CD4-positive, alpha-beta memory T cell (primary cell): ENCODE measurements around the gene FZD4. TPM values are rescaled to one million over a fixed set of nuclear protein-coding genes. Genes with fewer than 3 reads are reported as not detected.

Experiments used
- CTCF ChIA-PET: fragments of 350-600 bp; sonication (Branson Sonifier 250); formaldehyde crosslinking; loops from one replicate; lab custom pipeline; 2021; ENCODE audit warnings: inconsistent platforms; ENCODE audit not compliant: partially characterized antibody; lab: Charles Lee
- POLR2A ChIA-PET: fragments of 350-600 bp; sonication (Branson Sonifier 250); formaldehyde crosslinking; loops from one replicate; lab custom pipeline; 2021; ENCODE audit not compliant: partially characterized antibody; lab: Charles Lee
- DNase-seq, 5 donors: peaks; one replicate each; pipeline versions ENCODE4 v3.0.0 to v3.0.0-alpha.2; 2020 to 2022; ENCODE audit warnings: mixed read lengths in 1 of 5
- H3K27ac ChIP-seq: one replicate; pipeline ENCODE4 v1.7.0; 2013; ENCODE audit warnings: low read depth, low read length
- H3K27me3 ChIP-seq: 2 replicates; pipeline ENCODE4 v1.7.0; 2013; ENCODE audit warnings: mild to moderate bottlenecking, low read length, moderate library complexity; ENCODE audit not compliant: insufficient read depth
- H3K36me3 ChIP-seq: 2 replicates; pipeline ENCODE4 v1.7.0; 2013; ENCODE audit warnings: mild to moderate bottlenecking, low read length, moderate library complexity; ENCODE audit not compliant: insufficient read depth
- H3K4me1 ChIP-seq: 2 replicates; pipeline ENCODE4 v1.7.0; 2013; ENCODE audit warnings: mild to moderate bottlenecking, low read length, moderate library complexity; ENCODE audit not compliant: insufficient read depth
- H3K4me3 ChIP-seq, 2 donors: one replicate each; pipeline ENCODE4 v1.7.0; 2013; ENCODE audit warnings: low read length in 2 of 2, mild to moderate bottlenecking in 1 of 2
- H3K9me3 ChIP-seq, 2 donors: one replicate each; pipeline ENCODE4 v1.7.0; 2013; ENCODE audit warnings: low read length in 2 of 2, control low read depth in 1 of 2; ENCODE audit not compliant: control insufficient read depth in 1 of 2
- H3K27ac Mint-ChIP-seq, 7 donors: one replicate each; pipeline ENCODE4 v1.8.0; 2020 to 2021; ENCODE audit warnings: mixed read lengths in 7 of 7, mild to moderate bottlenecking in 6 of 7, inconsistent platforms in 3 of 7, moderate library complexity in 3 of 7
- H3K27me3 Mint-ChIP-seq, 2 donors: one replicate each; pipeline ENCODE4 v1.8.0; 2020 to 2021; ENCODE audit warnings: mixed read lengths in 2 of 2
- H3K36me3 Mint-ChIP-seq, 2 donors: one replicate each; pipeline ENCODE4 v1.8.0; 2020 to 2021; ENCODE audit warnings: mixed read lengths in 2 of 2, inconsistent platforms in 1 of 2, mild to moderate bottlenecking in 1 of 2
- H3K4me1 Mint-ChIP-seq, 4 donors: one replicate each; pipeline ENCODE4 v1.8.0; 2020 to 2021; ENCODE audit warnings: mixed read lengths in 4 of 4, mild to moderate bottlenecking in 1 of 4
- H3K4me3 Mint-ChIP-seq, 8 donors: one replicate each; pipeline ENCODE4 v1.8.0; 2020 to 2021; ENCODE audit warnings: mixed read lengths in 8 of 8, mild to moderate bottlenecking in 7 of 8, moderate library complexity in 6 of 8, inconsistent platforms in 3 of 8
- H3K9me3 Mint-ChIP-seq, 8 donors: one replicate each; pipeline ENCODE4 v1.8.0; 2020 to 2021; ENCODE audit warnings: mixed read lengths in 8 of 8, mild to moderate bottlenecking in 5 of 8, inconsistent platforms in 3 of 8, moderate library complexity in 1 of 8
- intact Hi-C: fragments of 100-400 bp; cut with micrococcal nuclease; formaldehyde crosslinking; loops from one replicate; pipeline ENCODE4 v1.15.1; 2023
- polyA plus RNA-seq, 2 donors: library from polyadenylated mRNA; unstranded; fragments of 300-500 nt; fragmentation: Illumina TruSeq; gene quantifications; one replicate each; pipeline ENCODE4 v1.2.3, GENCODE V29; 2021
- total RNA-seq, 2 experiments: library from RNA; stranded (reverse); gene quantifications; one replicate each; pipeline ENCODE4 v1.2.3, GENCODE V29; 2021

The FZD4 gene
- total and polyA plus RNA-seq, 4 experiments from 2014 or later, result 0.03 to 0.06 TPM; not detected in 2

GRCh38 chr11:86905252-86905651 is 49.9 kb downstream of the FZD4 start:
- Histone ChIP-seq H3K36me3 (no peaks in the 10 kb centered on the region), H3K4me1 (no peaks in the 10 kb centered on the region), H3K9me3 (no peaks in the 10 kb centered on the region), H3K27me3 (no peaks in the 10 kb centered on the region), H3K4me3 (no peak overlapping the region), H3K27ac (no peak overlapping the region)
- intact Hi-C loops, result no loop called here
- Mint-ChIP-seq H3K27ac (no peak overlapping the region), H3K9me3 (no peaks in the 10 kb centered on the region), H3K36me3 (no peaks in the 10 kb centered on the region), H3K4me1 (no peaks in the 10 kb centered on the region), H3K4me3 (no peak overlapping the region), H3K27me3 (no peaks in the 10 kb centered on the region)
- POLR2A ChIA-PET, result no interaction called here
- DNase-seq, result no peak
- CTCF ChIA-PET, result no interaction called here

- Histone ChIP-seq H3K36me3 (no peaks in the 10 kb centered on the region), H3K4me3 (no peak overlapping the region), H3K27ac (no peak overlapping the region), H3K9me3 (no peaks in the 10 kb centered on the region), H3K4me1 (no peaks in the 10 kb centered on the region), H3K27me3 (no peaks in the 10 kb centered on the region)
- no peak overlapping the region for H3K27ac Mint-ChIP-seq
- ChIA-PET POLR2A (no interaction called here), CTCF (no interaction called here)
- intact Hi-C loops, result no loop called here
- DNase-seq, result no peak
- H3K4me1 Mint-ChIP-seq, result no peaks in the 10 kb centered on the region
- no peaks in the 10 kb centered on the region for H3K36me3 Mint-ChIP-seq
- H3K27me3 Mint-ChIP-seq, result no peaks in the 10 kb centered on the region
- no peak overlapping the region for H3K4me3 Mint-ChIP-seq
- H3K9me3 Mint-ChIP-seq, result no peaks in the 10 kb centered on the region
Observed at GRCh38 chr11:86904001-86904400, 51.2 kb downstream of the FZD4 start.

DNA sequence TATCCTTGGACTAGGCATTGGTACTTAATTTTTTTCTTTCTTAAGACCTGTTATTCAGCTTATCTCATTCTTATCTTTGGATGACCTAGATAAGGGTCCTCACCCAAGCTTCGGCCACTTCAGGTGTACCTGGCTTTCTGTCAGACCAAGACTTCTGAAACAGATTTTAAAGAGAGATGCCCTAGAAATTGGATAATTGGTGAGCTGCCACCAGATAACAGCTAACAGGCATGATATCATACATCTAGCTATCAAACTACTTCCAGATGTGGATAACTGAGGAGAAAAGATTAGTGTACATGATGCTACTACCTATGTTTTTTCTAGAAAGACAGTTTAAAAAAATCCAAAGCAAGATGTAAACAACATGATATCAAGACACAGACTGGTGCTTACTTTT is 52.9 kb downstream of the FZD4 start:
- H3K4me1 ChIP-seq, result no peaks in the 10 kb centered on the region
- no peaks in the 10 kb centered on the region for H3K27me3 ChIP-seq
- no peak overlapping the region for H3K27ac ChIP-seq
- DNase-seq, result no peak
- H3K36me3 ChIP-seq, result no peaks in the 10 kb centered on the region
- H3K4me3 ChIP-seq, result no peak overlapping the region
- Mint-ChIP-seq H3K27me3 (no peaks in the 10 kb centered on the region), H3K36me3 (no peaks in the 10 kb centered on the region), H3K4me1 (no peaks in the 10 kb centered on the region), H3K4me3 (no peak overlapping the region), H3K9me3 (no peaks in the 10 kb centered on the region), H3K27ac (no peak overlapping the region)
- intact Hi-C loops, result no loop called here
- CTCF ChIA-PET, result interaction anchor here (0.6 to 1.3 kb wide), 2 partner anchors 9 to 514 kb away, joined by 3 to 4 read pairs; no protein-coding TSS in a partner anchor
- H3K9me3 ChIP-seq, result no peaks in the 10 kb centered on the region
- POLR2A ChIA-PET, result no interaction called here

DNA sequence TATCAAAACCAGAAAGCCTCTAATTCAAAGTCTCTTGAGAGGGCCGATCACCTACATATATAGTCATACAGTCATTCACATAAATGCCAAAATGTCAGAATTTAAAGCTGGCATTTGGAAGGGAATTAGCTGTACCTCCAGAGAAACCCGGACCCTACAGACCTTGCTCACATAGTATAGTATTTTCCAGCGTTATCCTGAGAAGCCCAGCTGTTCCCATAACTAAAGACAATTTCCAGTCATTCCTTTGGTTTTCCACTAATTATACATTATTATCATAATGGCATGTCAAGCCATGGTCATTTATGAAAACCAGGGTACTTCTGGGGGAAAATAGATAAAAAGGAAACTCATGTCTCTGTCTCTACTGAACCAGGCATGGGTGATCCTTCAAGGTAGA is 53.6 kb downstream of the FZD4 start:
- no peak for DNase-seq
- no peaks in the 10 kb centered on the region for H3K27me3 Mint-ChIP-seq
- Histone ChIP-seq H3K4me1 (no peaks in the 10 kb centered on the region), H3K27ac (no peak overlapping the region), H3K27me3 (no peaks in the 10 kb centered on the region), H3K9me3 (no peaks in the 10 kb centered on the region), H3K36me3 (no peaks in the 10 kb centered on the region), H3K4me3 (no peak overlapping the region)
- no peaks in the 10 kb centered on the region for H3K9me3 Mint-ChIP-seq
- no peaks in the 10 kb centered on the region for H3K4me1 Mint-ChIP-seq
- H3K4me3 Mint-ChIP-seq, result no peak overlapping the region
- no peaks in the 10 kb centered on the region for H3K36me3 Mint-ChIP-seq
- ChIA-PET POLR2A (no interaction called here), CTCF (interaction anchor here (1.1 to 1.2 kb wide), 2 partner anchors 17 to 32 kb away, joined by 3 to 4 read pairs; no protein-coding TSS in a partner anchor)
- no peak overlapping the region for H3K27ac Mint-ChIP-seq
- intact Hi-C loops, result no loop called here

DNA sequence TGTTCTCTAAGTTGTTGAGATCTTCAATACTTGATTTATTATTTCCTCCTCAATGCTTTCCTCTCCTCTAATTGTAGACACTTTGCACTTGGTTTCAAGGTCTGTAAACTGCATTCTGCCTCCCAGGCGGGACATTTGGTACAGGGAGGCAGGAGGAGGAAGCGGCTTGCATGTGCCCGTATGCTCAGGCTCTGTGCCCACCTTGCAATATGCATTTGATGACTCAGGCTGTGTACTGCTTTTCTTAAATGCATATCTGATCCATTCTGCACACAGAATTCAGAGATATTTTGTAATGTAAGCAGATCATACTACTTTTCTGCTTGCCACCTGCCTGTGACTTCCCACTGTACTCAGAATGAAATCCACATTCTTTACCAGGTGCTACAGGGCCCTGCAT is 55.0 kb downstream of the FZD4 start:
- Mint-ChIP-seq H3K4me1 (no peaks in the 10 kb centered on the region), H3K27ac (no peak overlapping the region), H3K4me3 (no peak overlapping the region), H3K9me3 (no peaks in the 10 kb centered on the region), H3K27me3 (no peaks in the 10 kb centered on the region), H3K36me3 (no peaks in the 10 kb centered on the region)
- Histone ChIP-seq H3K9me3 (no peaks in the 10 kb centered on the region), H3K27ac (no peak overlapping the region), H3K4me3 (no peak overlapping the region), H3K4me1 (no peaks in the 10 kb centered on the region), H3K36me3 (no peaks in the 10 kb centered on the region), H3K27me3 (no peaks in the 10 kb centered on the region)
- POLR2A ChIA-PET, result no interaction called here
- intact Hi-C loops, result no loop called here
- CTCF ChIA-PET, result no interaction called here
- no peak for DNase-seq

GRCh38 chr11:86898689-86899088 is 56.5 kb downstream of the FZD4 start:
- H3K36me3 ChIP-seq, result no peaks in the 10 kb centered on the region
- no peaks in the 10 kb centered on the region for H3K4me1 ChIP-seq
- ChIA-PET POLR2A (no interaction called here), CTCF (interaction anchor here (1.2 kb wide), 1 partner anchor 9 kb away, joined by 3 read pairs; no protein-coding TSS in a partner anchor)
- no peak for DNase-seq
- no peaks in the 10 kb centered on the region for H3K27me3 ChIP-seq
- no peak overlapping the region for H3K4me3 ChIP-seq
- Mint-ChIP-seq H3K4me3 (no peak overlapping the region), H3K27me3 (no peaks in the 10 kb centered on the region), H3K27ac (no peak overlapping the region), H3K9me3 (no peaks in the 10 kb centered on the region), H3K36me3 (no peaks in the 10 kb centered on the region), H3K4me1 (no peaks in the 10 kb centered on the region)
- no peaks in the 10 kb centered on the region for H3K9me3 ChIP-seq
- H3K27ac ChIP-seq, result no peak overlapping the region
- intact Hi-C loops, result no loop called here

DNA sequence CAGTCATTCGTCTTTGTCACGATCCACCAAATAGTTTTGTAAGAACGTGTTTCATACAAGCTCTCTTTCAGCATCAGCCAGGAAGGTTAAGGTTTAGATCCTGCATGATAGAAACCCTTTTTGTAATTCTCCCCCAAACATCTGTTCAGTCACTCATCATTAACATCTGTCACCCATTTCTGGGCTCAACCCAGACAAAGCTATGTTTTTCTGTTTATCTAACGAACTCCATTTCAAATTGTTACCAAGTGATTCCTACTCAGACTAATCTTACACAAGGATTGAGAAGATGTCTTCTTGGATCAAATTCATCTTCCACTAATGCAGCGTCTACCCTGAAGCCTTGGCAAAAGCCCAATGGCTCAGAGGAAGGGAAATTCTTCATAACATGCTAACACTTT is 58.8 kb downstream of the FZD4 start:
- H3K27ac Mint-ChIP-seq, result no peak overlapping the region
- H3K27me3 ChIP-seq, result no peaks in the 10 kb centered on the region
- H3K4me3 Mint-ChIP-seq, result no peak overlapping the region
- no peaks in the 10 kb centered on the region for H3K4me1 Mint-ChIP-seq
- ChIA-PET CTCF (no interaction called here), POLR2A (no interaction called here)
- no peak for DNase-seq
- H3K4me3 ChIP-seq, result no peak overlapping the region
- H3K27me3 Mint-ChIP-seq, result peaks cover 0 to 1% of the 10 kb centered on the region in 2 donors
- H3K4me1 ChIP-seq, result no peaks in the 10 kb centered on the region
- no peaks in the 10 kb centered on the region for H3K9me3 ChIP-seq
- no peak overlapping the region for H3K27ac ChIP-seq
- no peaks in the 10 kb centered on the region for H3K9me3 Mint-ChIP-seq
- H3K36me3 ChIP-seq, result no peaks in the 10 kb centered on the region
- intact Hi-C loops, result no loop called here
- H3K36me3 Mint-ChIP-seq, result no peaks in the 10 kb centered on the region
